ENCODE measurements around the gene CCDC197.

Gene CCDC197

GRCh38 chr14:94024549-94024948, 27.4 kb downstream of the CCDC197 start:
- DNase-seq (ENCODE audit: low read depth, low spot score), result no peak

- DNase-seq (ENCODE audit: low read depth, low spot score), result no peak
These were observed 28.6 kb downstream of the CCDC197 start for GRCh38 chr14:94025720-94026119.

- peak; percentile 94 for DNase-seq (ENCODE audit: low read depth, low spot score)
These were observed 29.2 kb downstream of the CCDC197 start, which contains the start of gene OTUB2 for GRCh38 chr14:94026173-94026888. Gene OTUB2 (plus strand): TSS chr14:94026340. CDS start chr14:94026538, 198 bp downstream.

GRCh38 chr14:94026889-94027469, 29.9 kb downstream of the CCDC197 start:
- DNase-seq (ENCODE audit: low read depth, low spot score), result no peak

GRCh38 chr14:94027566-94028449, 30.7 kb downstream of the CCDC197 start:
- no peak for DNase-seq (ENCODE audit: low read depth, low spot score)

- DNase-seq (ENCODE audit: low read depth, low spot score), result no peak
These were observed 31.3 kb downstream of the CCDC197 start for GRCh38 chr14:94028450-94028826.

- no peak for DNase-seq (ENCODE audit: low read depth, low spot score)
These were observed 32.2 kb downstream of the CCDC197 start for GRCh38 chr14:94029265-94029664.

GRCh38 chr14:94029671-94030203, 32.6 kb downstream of the CCDC197 start:
- DNase-seq (ENCODE audit: low read depth, low spot score), result no peak

GRCh38 chr14:94030571-94030970, 33.5 kb downstream of the CCDC197 start:
- no peak for DNase-seq (ENCODE audit: low read depth, low spot score)

- DNase-seq (ENCODE audit: low read depth, low spot score), result no peak
These were observed 34.2 kb downstream of the CCDC197 start for GRCh38 chr14:94031161-94031882.

GRCh38 chr14:94031883-94032279, 34.8 kb downstream of the CCDC197 start:
- no peak for DNase-seq (ENCODE audit: low read depth, low spot score)

- DNase-seq (ENCODE audit: low read depth, low spot score), result no peak
These were observed 37.8 kb downstream of the CCDC197 start for GRCh38 chr14:94034886-94035285.

GRCh38 chr14:94036313-94037167, 39.4 kb downstream of the CCDC197 start:
- DNase-seq (ENCODE audit: low read depth, low spot score), result peak; percentile 48

- no peak for DNase-seq (ENCODE audit: low read depth, low spot score)
These were observed 40.9 kb downstream of the CCDC197 start for GRCh38 chr14:94037954-94038353.

GRCh38 chr14:94038510-94038909, 41.4 kb downstream of the CCDC197 start:
- DNase-seq (ENCODE audit: low read depth, low spot score), result no peak

GRCh38 chr14:94038921-94039629, 42.0 kb downstream of the CCDC197 start:
- no peak for DNase-seq (ENCODE audit: low read depth, low spot score)

GRCh38 chr14:94040247-94040646, 43.1 kb downstream of the CCDC197 start:
- no peak for DNase-seq (ENCODE audit: low read depth, low spot score)

- no peak for DNase-seq (ENCODE audit: low read depth, low spot score)
These were observed 43.7 kb downstream of the CCDC197 start for GRCh38 chr14:94040796-94041195.

- no peak for DNase-seq (ENCODE audit: low read depth, low spot score)
These were observed 44.6 kb downstream of the CCDC197 start for GRCh38 chr14:94041551-94042346.

Data from iPS DF 19.7 (cell line).